Mesothelial cell of epicardium (in vitro differentiated cells): ENCODE data around the gene CPED1. TPM values are rescaled to one million over a fixed set of nuclear protein-coding genes. Genes with fewer than 3 reads are reported as not detected.

ENCODE experiments used
- DNase-seq, 2 experiments: peaks; one replicate each; pipeline ENCODE4 v3.0.0; 2021; ENCODE audit warnings: low spot score in 2 of 2; ENCODE audit not compliant: unreplicated experiment in 2 of 2
- H3K27ac Mint-ChIP-seq: 2 replicates; pipeline ENCODE4 v1.8.0; 2021; ENCODE audit warnings: mixed read lengths
- H3K27me3 Mint-ChIP-seq: 2 replicates; pipeline ENCODE4 v1.8.0; 2021; ENCODE audit warnings: low read depth, mixed read lengths
- H3K36me3 Mint-ChIP-seq: 2 replicates; pipeline ENCODE4 v1.8.0; 2021; ENCODE audit warnings: mixed read lengths
- H3K4me1 Mint-ChIP-seq: 2 replicates; pipeline ENCODE4 v1.8.0; 2021; ENCODE audit warnings: mixed read lengths
- H3K4me3 Mint-ChIP-seq: 2 replicates; pipeline ENCODE4 v1.8.0; 2021; ENCODE audit warnings: mild to moderate bottlenecking, moderate library complexity, mixed read lengths
- H3K9me3 Mint-ChIP-seq: 2 replicates; pipeline ENCODE4 v1.8.0; 2021; ENCODE audit warnings: mixed read lengths
- total RNA-seq: library from RNA; stranded (reverse); gene quantifications from 3 replicates; pipeline ENCODE4 v1.2.1, GENCODE V29; 2021
- TF ChIP-seq, protein P1 (sequence below): fragments of 200-600 bp; sonication (generic); IDR thresholded peaks from one replicate; pipeline ENCODE4 v1.5.0; 2021; ENCODE audit warnings: antibody characterized with exemption; ENCODE audit not compliant: unreplicated experiment

The CPED1 gene
- total RNA-seq, 1 donor from 2014 or later = 25.6 TPM

DNA sequence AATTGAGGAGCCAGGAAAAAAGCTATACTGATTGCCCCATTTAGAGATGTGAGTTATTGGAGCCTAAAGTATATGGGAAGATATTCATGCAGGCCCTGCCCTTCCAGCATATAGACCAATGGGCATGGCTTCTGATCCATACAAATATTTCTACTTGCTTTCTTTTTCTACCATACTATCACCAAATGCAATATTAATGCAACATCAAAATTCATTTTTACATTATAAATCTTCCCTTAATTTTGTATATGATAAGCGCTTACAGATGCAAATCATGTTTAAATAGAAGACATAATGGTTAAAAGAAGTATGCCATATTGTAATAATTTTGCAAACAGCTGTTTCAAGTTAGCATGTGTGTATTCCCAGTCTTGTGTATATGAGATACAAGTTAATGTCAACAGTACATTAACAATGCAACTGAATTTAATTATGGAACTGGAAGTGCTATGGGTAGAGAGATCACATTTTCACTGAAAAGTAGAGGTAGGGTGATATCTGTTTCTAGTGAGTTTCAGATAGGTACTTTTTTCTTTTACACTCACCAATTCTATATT, 315.7 kb downstream of the CPED1 start:
- Mint-ChIP-seq H3K9me3 (peaks cover 6% of the 10 kb centered on the region), H3K27me3 (peaks cover 3% of the 10 kb centered on the region)

DNA sequence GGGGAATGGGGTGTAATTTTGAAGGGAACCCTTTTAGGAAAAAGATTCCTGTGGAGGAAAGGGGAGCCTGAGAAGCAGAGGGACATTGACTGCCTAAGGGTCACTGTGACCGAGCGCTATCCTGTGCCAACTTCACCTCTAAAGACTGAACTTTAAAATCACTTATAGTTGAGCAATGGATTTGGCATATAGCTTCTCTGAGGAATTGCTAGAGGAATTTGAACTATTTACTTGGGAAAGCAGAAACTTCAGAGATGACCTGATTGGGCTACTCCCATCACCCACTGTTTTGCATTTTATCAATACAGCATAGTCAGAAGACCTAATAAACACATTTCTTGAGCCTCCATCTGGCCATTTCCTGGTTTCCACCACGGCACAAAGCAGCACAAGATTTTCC, 316.6 kb downstream of the CPED1 start:
- TF ChIP-seq, protein P1, sequence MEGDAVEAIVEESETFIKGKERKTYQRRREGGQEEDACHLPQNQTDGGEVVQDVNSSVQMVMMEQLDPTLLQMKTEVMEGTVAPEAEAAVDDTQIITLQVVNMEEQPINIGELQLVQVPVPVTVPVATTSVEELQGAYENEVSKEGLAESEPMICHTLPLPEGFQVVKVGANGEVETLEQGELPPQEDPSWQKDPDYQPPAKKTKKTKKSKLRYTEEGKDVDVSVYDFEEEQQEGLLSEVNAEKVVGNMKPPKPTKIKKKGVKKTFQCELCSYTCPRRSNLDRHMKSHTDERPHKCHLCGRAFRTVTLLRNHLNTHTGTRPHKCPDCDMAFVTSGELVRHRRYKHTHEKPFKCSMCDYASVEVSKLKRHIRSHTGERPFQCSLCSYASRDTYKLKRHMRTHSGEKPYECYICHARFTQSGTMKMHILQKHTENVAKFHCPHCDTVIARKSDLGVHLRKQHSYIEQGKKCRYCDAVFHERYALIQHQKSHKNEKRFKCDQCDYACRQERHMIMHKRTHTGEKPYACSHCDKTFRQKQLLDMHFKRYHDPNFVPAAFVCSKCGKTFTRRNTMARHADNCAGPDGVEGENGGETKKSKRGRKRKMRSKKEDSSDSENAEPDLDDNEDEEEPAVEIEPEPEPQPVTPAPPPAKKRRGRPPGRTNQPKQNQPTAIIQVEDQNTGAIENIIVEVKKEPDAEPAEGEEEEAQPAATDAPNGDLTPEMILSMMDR = no peak
- no peak for DNase-seq
- Mint-ChIP-seq H3K36me3 (no peaks in the 10 kb centered on the region), H3K27ac (peak overlapping the region; percentile 26), H3K4me1 (peaks cover 38% of the 10 kb centered on the region), H3K4me3 (no peak overlapping the region), H3K9me3 (peaks cover 13% of the 10 kb centered on the region), H3K27me3 (peaks cover 3% of the 10 kb centered on the region)

More for the DNA sequence above, 315.7 kb downstream of the CPED1 start:
- no peaks in the 10 kb centered on the region for H3K36me3 Mint-ChIP-seq
- H3K4me1 Mint-ChIP-seq = peaks cover 38% of the 10 kb centered on the region
- no peak overlapping the region for H3K4me3 Mint-ChIP-seq
- TF ChIP-seq, protein P1 = no peak
- no peak for DNase-seq
- peak overlapping the region; percentile 22 for H3K27ac Mint-ChIP-seq

DNA sequence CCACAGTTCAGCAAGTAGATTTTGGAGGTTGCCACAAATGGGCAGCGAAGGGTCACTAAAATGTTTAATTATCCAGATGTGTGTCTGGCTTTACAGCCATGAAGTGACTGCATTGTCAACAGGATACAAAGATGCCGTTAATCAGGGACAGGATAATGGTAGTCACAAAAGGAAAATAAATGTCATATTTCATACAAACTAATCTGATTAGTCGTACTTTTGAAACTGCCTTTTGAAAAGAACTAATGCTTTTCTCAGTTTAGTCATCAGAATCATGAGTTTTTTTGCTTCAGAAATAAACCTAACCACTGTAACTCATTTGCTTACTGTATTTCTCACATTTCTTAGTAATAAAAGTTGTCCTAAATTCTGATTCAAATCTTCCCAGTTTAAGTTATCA, 318.1 kb downstream of the CPED1 start:
- TF ChIP-seq, protein P1 = no peak
- DNase-seq = no peak
- Mint-ChIP-seq H3K27ac (no peak overlapping the region), H3K4me1 (peaks cover 29% of the 10 kb centered on the region), H3K9me3 (peaks cover 25% of the 10 kb centered on the region), H3K4me3 (no peak overlapping the region), H3K27me3 (peaks cover 3% of the 10 kb centered on the region), H3K36me3 (peaks cover 1% of the 10 kb centered on the region)

DNA sequence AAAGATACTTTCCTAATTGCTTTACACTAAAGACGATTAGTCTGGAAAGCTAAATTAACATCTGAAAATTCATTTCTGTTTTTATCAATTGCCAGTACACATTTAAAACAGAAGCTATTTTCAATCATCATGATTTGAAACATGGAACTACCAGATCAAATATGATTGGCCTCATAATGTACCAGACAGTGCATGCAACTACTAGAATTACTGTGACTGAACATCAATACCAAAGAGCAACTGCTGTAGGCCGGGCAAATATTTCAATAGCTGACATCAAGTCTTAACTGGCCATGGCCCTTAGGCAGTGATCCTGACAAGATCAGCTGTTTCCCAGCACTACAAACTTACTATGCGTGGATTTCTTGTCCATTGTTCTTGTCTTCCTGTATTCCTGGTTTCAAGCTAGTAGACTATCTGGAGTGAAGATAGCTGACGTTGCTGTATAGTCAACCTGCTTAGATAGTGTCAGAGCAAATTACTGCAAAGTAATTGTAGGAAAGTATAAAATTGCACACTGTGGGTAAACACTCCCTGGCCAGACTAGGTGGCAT, 318.6 kb downstream of the CPED1 start:
- peaks cover 25% of the 10 kb centered on the region for H3K9me3 Mint-ChIP-seq
- TF ChIP-seq, protein P1 = no peak
- DNase-seq = no peak
- H3K27me3 Mint-ChIP-seq = peaks cover 3% of the 10 kb centered on the region
- H3K36me3 Mint-ChIP-seq = peaks cover 1% of the 10 kb centered on the region
- H3K4me3 Mint-ChIP-seq = no peak overlapping the region
- no peak overlapping the region for H3K27ac Mint-ChIP-seq
- peaks cover 24% of the 10 kb centered on the region for H3K4me1 Mint-ChIP-seq

DNA sequence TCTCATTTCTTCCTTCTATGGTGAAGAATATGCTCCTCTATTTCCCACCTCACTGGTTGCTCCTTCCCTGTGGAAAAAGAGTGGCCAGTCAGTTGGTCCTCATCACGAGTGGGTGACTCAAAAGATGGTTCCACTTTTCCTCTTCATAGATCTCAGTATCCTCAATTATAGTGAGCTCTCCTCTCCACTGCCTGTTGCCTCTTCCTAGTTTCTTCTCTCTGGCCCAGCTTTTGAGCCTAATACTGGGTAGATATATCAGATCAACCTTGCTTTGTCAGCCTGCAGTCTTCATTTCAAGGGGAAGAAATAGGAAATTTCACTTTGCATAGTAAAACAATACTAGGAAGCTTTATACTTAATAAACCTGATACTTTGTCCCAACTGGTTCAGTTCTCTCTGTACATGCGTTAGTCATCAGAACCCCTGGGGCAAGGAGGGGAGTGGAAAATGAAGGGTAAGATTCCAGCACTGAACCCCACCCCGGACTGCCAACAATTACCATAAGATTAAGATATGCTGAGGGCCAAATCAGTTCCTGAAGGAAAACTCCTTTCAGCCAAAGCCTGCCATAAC, 324.8 kb downstream of the CPED1 start:
- no peak for DNase-seq
- Mint-ChIP-seq H3K36me3 (peaks cover 1% of the 10 kb centered on the region), H3K9me3 (peaks cover 25% of the 10 kb centered on the region), H3K4me1 (peaks cover 8% of the 10 kb centered on the region), H3K4me3 (no peak overlapping the region), H3K27me3 (peaks cover 10% of the 10 kb centered on the region), H3K27ac (no peak overlapping the region)
- TF ChIP-seq, protein P1 = no peak
